LNCAP (cell line): ENCODE data around the gene PHF10.
A peak's percentile ranks its signal among the peaks of the same experiment; 100 is the strongest.

Experiments
- TF ChIP-seq, protein P1 (sequence below): fragments of 450-650 bp; IDR thresholded peaks from 2 replicates; pipeline ENCODE4 v1.5.1; 2017; ENCODE audit warnings: mild to moderate bottlenecking

The PHF10 gene

DNA sequence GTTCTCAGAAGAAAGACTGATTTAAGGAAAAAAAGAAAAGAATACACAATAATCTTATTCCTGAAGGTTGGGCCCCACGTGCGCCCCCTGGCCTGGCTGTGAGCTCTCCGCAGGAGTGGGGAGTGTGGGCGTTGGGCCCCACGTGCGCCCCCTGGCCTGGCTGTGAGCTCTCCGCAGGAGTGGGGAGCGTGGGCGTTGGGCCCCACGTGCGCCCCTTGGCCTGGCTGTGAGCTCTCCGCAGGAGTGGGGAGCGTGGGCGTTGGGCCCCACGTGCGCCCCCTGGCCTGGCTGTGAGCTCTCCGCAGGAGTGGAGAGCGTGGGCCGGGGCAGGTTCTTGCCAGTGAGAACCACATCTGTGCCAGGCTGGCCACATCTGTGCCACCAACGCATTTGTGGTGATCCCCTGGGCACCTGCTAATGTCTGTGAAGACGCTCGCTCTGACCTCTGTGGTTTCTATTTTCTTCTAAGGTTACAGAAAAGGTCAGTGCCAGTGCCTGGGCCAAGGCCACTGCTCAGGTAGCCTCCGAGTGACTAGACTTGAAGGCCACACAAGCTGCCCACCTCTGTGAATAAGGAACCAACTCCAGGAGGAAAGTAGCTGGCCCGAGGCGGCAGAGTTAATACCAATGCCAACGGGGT, 63.4 kb downstream of the PHF10 start:
- TF ChIP-seq, protein P1, sequence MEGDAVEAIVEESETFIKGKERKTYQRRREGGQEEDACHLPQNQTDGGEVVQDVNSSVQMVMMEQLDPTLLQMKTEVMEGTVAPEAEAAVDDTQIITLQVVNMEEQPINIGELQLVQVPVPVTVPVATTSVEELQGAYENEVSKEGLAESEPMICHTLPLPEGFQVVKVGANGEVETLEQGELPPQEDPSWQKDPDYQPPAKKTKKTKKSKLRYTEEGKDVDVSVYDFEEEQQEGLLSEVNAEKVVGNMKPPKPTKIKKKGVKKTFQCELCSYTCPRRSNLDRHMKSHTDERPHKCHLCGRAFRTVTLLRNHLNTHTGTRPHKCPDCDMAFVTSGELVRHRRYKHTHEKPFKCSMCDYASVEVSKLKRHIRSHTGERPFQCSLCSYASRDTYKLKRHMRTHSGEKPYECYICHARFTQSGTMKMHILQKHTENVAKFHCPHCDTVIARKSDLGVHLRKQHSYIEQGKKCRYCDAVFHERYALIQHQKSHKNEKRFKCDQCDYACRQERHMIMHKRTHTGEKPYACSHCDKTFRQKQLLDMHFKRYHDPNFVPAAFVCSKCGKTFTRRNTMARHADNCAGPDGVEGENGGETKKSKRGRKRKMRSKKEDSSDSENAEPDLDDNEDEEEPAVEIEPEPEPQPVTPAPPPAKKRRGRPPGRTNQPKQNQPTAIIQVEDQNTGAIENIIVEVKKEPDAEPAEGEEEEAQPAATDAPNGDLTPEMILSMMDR = no peak

DNA sequence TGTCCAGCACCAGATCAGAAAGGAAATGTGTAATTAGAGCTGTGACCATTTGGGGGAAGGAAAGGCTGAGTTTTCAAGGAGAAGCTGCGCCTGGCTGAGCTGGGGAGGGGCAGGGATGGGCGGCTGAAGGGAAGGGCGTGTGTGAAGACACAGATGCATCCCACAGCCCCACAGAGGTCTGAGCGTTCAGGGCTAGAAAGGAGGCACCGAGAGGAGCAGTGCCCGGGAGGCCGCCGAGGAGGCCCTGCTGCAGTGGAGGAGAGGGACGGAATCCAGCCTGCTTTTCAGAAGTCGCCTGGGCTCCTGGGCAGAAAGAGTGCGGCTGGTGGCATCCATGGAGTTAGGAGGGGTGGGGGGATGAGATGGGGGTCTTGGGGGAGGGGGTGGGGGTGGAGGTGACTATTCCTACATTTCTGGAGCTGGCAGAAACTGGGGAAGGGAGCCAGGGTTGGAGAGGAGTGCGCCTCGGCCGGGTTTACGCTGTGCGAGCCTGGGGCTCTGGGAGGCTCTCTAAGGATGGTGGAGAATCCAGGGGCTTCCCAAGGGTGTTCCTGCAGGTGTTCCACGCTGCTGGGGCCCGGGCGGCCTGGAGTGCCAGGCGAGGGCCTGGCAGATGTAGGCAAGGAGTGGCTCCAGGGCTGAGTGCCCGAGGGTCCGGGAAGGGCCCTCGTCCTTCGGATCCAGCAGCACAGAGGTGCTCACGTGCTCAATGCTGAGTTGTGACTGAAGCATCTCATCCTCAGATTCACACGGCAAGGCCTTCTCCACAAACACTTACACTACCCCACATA, 64.3 kb downstream of the PHF10 start:
- TF ChIP-seq, protein P1 = no peak

DNA sequence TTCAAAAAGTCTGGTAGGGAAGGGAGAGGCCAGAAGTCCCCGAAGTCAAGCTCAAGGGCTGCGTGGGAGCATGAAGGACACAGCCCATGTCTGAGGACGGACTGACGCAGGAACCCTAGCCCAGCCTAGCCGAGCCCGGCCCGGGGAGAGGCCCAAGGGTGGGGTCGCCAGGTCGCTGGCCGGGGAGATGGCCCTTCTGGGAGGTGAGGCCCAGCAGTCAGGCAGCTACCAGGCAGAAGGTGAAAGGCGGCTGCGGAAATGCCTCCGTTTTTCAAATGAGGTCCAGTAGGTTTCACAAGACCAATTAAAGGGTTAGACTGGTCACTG, 67.1 kb downstream of the PHF10 start:
- TF ChIP-seq, protein P1 = no peak

DNA sequence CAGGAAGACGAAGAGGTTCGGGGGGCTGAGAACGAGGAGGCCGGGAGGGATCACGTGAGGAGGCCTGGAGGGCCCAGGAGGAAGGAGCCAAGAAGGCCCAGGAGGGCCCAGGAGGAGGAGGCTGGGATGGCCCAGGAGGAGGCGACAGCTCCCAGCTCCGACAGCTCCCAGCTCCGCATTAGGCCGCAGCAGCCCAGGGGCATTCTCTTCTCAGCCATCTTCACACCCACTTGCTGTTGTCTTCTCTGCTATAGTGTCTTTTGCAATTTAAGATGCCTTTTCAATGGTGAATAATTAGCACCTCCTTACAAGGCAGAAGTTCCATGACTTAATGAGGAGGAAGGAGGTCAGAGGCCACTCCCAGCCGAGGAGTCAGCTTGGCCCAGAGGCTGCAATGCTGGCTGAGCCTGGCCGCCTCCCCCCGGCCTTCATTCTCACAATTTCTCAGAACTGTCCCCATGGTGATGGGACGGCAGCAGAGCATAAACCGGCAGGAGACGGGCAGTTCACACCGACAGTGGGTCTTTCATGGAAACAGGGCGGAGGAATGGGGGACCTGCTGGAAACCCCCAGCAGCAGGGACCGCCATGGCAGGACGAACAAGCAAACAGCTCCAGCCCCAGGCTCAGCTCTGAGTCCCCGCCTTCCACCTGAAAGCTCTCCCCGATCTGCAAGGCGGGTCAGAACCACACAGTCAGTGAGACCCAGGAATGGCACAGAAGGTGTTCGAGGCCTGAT, 67.6 kb downstream of the PHF10 start:
- TF ChIP-seq, protein P1 = no peak

DNA sequence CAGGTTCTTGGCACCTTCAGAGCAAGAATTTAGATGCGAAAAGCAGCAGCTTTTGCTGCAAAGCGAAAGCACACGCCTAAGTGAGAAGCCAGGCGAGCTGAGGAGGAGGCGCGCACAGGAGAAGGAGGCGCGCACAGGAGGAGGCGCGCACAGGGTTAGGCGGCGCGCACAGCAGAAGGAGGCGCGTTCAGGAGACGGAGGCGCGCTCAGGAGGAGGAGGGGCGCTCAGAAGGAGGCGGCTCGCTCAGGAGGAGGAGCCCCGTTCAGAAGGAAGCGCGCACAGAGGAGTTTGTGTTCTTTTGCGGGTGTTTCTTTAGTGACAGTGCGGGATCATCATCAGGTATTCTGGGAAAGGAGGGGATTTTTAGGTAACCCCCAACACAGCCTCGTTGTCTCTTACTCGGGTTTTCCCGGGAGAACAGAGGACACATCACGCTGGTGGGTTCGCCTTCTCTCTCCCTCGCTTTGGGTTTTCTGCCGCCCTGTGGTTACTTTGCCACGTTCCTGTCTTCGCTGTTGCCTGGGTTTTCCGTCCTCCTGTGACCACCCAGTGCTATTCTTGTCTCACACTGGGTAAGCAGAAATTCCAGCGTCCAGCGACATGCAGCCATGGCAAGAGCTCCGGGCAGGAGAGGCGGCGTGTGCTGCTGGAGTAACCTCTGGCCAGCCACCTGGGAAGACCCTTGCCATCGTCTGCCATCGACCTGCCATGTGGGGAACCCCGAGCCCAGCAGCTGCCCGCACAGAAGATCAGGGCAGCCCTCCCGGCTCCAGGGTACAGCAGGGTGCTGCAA, 69.5 kb downstream of the PHF10 start:
- TF ChIP-seq, protein P1 = peak; percentile 57; the same call in 1 of the 2 replicates
